CD4-positive, alpha-beta T cell treated with Interleukin-1 beta for 1 hour (primary cell): ENCODE results near the gene ZCCHC24.
A peak's percentile ranks its signal among the peaks of the same experiment; 100 is the strongest.
"Not testable (repeated sequence)": the region's sequence is repeated elsewhere in the genome, so short reads cannot be mapped to it uniquely, and the experiment has no call there.

ENCODE experiments used
- DNase-seq, 2 donors: peaks; one replicate each; pipeline ENCODE4 v3.0.0-alpha.2; 2020 to 2022

The ZCCHC24 gene

DNA sequence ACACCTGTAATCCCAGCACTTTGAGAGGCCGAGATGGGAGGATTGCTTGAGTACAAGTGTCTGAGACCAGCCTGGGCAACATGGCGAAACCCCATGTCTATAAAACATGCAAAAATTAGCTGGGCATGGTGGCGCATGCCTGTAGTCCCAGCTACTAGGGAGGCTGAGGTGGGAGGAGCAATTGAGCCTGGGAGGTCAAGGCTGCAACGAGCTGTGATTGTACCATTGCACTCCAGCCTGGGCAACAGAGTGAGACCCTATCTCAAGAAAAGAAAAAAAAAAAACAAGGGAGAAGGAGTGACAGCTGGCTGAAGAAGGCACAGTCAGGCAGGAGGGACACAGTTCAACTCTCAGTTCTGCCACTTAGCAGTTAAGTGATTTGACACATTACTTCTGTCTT lies 26.4 kb upstream of the ZCCHC24 start:
- DNase-seq, result no peak

DNA sequence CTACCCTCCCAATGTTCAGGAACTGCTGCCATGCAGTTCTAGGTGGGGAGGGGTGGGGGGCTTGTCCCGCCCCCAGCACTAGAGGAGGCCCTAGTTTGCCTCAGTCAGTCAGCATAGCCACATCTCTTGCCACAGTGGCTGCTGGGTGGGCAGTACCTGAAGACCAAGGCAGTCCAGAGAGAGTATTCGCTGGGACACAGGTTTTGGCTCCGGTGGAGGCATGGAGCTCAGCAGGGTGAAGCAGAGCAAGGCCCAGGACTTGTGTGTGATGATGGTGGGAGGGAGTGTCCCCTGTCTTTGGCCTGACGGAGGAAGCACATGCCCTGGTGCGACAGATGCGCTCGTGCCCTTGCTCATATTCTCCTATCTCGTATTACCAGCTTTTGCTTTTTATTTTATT lies 24.7 kb upstream of the ZCCHC24 start:
- DNase-seq, result no peak

DNA sequence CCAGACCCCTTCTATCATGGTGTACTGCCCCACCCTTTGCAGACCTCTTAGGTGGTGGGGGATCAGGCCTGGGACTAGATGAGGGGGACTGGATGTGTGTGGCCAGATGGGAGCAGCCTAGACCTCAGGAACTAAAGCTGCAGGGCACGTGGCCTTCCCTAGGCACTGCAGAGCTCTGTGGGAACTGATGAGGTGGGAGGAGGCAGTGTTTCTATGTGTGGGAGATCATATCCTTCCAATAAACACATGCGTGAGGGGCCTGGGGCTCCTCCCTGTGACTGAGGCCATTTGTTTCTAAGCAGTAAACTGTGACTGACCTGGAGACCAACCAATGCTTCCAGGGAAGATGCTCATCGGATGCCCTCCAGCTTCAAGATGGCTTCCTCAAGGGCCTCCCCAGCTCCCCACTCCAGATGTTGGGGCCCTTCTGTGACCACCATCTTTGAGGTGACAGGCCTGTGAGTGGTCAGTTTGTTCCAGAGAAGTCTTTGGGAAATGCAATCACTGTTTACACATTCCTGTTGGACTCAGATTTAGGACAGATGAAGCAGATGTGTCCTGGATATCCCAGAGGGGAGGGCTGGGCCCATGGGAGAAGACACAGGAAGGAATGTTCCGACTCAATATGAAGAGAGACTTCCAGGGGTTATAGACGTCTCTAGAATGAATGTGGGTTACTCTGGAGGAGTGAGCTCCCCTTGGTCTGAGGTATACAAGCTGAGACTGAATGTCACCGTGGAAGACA lies 23.6 kb upstream of the ZCCHC24 start:
- DNase-seq, result no peak

DNA sequence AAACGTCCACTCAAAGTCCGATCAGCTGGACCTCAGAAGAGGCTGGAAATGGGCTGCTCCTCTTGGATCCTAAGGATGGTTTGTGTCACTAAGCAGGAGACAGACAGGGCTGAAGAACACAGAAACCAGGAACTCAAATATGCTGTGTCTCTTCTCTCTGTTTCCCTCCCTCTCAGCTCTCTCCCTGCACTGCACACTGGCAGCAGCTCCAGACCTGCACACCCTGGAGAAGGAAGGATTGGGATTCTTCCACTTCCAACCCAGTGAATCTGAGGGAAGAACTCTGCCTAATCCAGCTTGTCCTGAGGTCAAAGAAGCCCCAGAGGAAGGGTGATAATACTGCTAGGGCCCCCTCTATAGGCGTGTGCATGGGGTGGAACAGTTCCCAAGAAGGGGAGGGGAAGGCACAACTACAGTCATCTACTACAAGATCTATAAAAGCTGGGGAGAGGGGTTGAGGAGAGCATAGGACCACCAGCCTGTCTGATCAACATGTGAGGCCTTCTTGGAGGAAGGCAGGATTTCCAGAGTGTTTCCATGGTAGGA lies 22.7 kb upstream of the ZCCHC24 start:
- DNase-seq, result no peak

DNA sequence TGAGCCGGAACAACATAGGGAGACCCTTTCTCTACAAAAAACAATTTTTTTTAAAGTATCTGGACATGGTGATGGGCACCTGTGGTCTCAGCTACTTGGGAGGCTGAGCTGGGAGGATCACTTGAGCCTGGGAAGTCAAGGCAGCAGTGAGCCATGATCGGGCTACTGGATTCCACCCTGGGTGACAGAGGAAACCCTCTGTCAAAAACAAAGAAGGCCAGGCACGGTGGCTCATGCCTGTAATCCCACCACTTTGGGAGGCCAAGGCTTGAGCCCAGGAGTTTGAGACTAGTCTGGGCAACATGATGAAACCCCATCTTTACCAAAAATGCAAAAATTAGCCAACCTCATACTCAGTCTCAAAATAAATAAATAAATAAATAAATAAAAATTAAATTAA lies 19.9 kb upstream of the ZCCHC24 start:
- no peak for DNase-seq

DNA sequence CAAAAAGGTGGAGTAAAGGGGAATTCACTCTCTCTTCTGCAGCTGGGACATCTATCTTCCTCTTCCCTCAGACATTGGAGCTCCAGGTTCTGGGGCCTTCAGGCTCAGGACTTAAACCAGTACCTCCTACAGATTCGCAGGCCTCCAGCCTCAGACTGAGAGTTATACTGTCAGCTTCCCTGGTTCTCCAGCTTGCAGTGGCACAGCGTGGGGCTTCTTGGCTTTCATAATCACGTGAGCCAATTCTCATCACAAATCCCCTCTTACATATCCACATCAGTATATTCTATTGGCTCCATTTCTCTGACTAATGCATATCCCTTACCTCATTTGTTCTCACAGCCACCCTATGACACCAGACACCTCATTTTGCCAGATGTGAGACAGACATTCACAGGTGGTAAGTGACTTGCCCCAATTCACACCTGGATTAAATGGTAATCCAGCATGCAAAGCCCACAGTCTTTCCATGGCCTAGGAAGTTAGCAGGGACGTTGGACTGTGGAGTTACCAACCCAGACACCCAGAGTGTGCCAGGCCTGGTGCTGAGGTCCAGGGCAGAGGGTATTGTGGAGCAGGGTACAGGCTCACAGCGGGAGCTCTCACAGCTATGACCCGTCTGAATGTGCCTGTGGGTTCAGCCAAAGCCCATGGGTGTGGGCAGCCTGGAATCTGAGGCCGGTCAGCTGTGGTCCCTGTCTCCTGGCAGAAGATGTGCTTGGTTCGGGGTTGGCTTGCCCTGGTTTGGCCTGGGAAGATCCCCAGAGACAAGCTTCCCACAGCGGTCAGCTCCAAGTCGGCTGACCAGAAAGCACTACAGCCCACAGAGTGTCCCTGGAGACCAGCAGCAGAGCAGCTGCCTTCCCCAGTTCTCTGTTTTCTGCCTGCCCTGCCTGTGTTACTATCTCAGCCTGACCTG lies 18.4 kb upstream of the ZCCHC24 start:
- DNase-seq, result no peak

DNA sequence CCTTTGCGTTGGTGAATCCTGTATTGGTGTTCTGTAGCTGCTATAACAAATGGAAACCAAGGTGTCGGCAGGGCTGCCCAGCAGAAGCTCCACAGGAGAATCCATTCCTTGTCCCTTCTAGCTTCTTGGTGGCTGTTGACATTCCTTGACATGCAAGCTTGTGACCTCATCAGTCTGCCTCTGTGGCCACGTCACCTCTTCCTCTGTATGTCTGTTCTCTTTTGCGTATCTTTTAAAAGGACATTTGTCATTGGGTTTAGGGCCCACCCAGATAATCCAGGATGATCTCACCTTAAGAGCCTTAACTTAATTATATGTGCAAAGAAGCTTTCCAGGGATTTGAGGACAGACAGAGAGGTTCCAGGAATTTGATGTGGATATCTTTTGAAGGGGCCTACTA lies 15.3 kb upstream of the ZCCHC24 start:
- no peak for DNase-seq

DNA sequence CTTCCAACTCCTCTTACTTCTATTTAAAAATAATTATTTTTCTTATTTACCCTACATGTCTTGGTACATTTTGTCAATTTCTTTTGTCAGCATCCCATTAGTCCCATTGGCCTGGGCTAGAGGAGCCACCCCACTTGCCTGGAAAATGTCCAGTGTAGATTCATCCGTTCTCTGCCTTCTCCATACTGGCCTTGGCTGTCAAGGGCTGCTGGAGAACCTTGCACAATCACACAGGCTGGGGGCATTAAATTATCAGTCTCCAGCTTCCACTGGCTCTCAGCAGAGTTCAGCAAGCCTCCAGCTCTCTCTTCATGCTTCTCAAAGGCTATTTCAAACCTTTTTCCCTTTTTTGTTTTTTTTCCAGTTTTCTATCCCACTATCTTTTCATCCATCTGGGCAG lies 13.8 kb upstream of the ZCCHC24 start:
- DNase-seq, result no peak

DNA sequence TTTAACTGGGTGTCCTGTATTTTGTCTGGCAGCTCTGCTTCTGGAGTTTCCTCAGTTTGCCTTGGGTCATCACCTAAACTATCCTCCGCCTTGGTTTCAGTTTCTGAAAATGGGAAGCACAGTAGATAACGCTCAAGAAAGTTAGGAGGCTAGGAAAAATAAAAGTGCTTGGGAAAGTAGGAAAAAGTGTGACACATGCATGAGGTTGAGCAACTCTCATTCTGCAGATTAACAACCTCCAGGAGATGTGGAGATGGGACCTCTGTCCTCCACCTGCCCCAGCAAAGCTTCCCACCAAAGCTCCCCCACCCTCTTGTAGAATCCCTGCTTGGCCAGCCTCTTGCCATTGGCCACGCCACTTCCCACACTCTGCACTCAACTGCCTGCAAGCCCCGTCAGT lies 13.1 kb upstream of the ZCCHC24 start:
- no peak for DNase-seq

DNA sequence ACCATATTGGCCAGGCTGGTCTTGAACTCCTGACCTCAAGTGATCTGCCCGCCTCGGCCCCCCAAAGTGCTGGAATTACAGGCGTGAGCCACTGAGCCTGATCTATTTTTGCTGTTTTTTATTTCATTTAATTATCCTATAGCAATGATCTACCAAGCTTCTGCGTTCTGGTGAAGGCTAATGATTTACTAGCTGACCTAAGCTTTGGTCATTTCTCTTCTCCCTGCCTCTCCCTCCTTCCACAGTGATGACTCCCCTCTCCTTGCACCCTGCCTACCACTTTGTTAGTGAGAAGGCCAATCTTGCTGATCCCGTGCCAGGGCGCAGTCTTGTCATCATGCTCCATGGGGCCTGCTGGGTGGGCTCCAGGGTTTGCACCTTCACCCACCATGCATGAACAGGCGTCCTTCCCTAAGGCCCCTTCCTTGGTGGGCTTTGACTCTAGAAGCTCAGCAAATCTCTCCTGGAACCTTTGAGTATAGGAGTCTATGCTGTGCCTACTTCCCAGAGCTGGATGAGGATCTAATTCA lies 11.9 kb upstream of the ZCCHC24 start:
- no peak for DNase-seq

DNA sequence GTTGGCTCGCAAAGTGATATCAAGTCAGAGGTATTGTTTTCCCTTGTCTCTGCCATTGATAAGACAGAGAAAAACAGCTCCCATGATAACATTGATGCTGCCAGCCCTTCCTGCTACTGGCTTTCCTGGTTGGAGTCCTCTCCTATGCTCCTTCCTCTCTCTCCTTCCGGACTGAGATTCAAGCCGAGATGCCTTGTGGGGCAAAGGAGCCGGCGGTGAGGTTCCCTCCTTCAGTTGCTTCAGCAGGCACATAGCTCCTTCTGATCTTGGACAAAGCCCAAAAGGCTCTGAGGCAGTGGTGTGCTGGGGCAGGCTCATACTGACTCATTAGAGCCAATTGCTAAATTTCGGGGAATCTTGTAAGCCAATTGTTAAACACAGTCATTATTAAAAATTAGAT lies 8.8 kb upstream of the ZCCHC24 start:
- DNase-seq, result no peak

DNA sequence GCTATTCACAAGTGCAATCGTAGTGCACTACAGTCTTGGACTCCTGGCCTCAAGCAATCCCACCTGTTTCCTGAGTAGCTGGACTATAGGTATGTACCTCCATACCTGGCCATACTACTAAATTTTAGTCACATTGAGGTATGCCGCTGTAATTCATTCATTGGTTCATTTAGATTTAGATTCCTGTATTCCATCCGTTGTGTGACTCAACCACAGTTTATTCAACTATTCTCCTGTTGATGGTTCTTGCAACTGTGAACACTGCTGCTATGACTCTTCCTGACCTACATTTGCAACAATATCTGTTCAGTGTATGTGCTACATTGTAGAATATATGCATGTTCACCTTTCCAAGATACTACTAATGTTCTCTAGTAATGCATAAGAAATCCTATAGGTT lies 8.0 kb upstream of the ZCCHC24 start:
- DNase-seq, result no peak

DNA sequence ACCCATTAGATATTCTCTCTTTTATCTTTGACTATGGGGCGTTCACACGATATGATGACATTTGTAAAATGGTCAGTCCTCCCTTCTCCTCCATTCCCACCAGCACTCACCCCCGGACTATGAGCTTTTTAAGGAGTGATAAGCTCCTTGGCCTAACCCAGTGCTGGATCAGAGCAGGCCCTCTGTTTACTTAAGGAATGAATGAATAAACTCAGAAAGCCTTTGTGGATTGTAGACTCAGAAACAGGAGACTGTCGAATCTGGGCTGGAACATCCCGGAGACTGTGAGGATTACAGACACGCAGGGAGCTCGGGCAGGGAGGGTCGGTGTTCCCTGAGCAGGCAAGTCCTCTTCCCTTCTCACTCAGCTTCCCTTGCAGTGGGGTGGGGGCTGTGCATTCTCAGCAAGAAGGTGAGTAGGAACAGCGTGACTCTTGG lies 6.8 kb upstream of the ZCCHC24 start:
- no peak for DNase-seq

DNA sequence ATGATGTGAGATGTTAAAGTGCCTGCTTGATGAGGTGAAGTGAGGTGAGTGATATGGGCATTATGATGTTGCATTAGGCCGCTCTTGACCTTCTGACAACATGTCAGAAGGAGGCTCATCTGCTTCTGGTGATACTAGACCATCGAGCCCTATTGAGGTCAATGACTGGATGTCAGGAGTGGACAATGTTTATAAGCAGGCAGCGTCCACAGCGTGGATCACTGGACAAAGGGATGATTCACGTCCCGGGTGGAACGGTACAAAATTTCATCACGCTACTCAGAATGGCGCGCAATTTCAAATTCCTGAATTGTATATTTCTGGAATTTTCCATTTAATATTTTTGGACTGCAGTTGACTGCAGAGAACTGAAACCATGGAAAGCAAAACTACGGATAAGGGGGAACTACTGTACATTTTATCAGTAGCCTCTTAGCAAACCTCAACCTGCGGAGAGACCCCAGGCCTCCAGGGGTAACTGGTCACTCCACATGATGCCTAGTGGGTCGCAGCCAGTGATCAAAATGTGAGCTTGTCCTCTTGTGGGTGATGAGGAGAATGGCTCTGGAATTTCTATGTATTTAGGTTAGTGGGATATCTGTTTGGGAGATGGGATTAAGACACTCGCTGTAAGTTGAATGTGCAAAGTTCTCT lies 5.7 kb upstream of the ZCCHC24 start:
- DNase-seq, result no peak

DNA sequence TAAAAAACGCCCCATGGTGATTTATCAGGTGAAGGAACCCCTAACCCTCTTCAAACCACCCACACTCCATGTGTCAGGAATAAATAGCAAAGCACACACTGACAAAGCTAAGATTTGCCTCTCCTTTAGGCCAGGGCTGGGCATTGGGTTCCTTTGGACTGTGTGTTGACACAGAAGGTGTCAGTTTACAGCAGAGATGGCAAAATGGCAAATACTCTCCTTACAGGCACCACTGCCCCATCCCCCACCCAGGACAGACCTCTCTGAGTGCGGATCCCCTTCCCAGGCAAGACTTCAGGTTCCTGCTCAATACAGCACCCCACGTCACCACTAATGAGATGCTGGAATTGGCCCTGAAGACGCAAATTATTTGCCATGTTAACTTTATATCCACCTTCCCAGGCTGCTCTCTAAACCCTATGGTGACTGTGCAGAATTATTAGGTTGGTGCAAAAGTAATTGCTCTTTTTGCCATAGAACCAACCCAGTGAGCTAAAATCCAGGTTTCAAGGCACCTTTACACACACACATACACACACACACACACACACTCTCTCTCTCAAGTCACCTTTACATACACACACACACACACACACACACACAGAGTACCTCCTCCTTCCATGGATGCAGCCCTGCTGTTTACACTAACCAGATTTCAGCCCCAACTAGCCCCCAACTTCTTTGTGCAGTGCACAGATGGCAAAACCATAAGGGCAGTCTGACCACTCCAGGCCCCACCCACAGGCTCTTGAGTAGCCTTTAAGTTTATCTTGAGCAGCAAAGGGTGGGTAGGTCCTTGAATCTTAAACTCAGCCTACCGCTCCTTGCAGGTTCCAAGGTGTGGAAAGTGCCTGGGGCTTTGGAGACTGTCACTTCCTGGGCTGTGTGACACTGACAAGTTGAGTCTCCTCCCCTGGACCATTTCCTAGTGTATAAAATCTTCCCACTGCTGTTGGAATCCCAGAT lies 4.0 kb upstream of the ZCCHC24 start:
- no peak for DNase-seq

DNA sequence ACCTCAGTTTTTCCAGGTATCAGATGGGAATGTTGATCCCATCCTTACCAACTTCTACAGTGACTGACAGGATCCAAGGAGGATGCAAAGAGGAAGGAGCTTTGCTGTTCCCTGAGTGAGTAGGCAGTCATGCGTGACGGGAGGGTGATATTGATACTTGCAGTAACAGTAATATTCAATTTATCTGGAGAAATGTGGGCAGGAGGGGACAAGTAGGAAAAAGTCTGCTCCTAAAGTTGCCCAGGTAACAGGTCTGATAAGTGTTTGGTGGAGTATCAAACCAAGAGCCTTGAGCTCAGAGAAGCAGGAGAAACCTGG lies 3.3 kb upstream of the ZCCHC24 start:
- DNase-seq, result no peak

DNA sequence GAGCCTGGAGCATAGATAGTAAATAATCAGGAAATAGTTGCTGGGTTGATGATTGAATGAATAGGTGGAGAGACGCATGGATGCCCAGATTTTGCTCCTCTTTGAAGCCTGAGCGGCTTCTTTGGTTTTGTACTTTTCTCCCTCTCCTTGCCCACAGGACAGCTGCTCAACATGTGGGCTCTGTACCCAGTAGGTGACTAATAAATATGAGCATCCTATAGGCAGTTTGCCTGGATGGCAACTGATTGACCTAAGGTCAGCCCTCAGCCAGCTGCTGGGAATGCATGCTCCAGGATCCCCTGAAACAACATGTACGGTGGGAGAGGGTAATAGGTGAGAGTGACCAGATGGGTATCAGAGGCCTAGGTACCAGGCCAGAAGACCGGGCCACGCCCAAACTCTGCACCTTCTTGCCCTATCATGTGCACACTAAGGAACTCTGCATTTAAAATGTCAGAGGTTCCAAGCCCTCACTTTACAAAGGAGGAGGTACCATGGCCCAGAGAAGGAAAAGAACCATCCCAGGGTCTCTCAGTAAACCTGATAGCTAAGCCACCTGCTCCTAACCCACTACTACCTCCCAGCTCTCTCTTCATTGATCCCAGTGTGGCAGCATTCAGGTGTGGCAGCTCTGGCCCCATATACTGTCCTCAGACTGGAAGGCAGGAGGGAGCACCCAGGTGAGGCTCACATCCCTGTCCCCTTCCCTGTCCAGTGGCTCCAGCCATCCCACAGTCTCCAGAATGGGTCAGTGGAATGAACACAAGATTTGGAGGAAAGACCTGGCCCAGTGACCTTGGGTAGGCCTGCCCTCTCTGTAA lies 2.7 kb upstream of the ZCCHC24 start:
- no peak for DNase-seq

DNA sequence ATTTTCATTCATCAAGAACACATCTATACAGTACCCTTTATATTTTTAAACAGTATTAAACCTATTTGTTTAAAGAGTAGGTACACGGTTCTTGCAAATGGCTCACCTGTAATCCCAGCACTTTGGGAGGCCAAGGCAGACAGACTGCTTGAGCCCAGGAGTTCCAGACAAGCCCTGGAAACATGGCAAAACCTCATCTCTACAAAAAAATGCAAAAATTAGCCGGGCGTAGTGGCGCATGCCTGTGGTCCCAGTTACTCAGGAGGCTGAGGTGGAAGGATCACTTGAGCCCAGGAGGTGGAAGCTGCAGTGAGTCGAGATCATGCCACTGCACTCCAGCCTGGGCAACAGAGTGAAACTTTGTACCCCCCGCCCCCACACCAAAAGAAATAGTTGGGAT lies 1.8 kb upstream of the ZCCHC24 start:
- DNase-seq, result not testable (repeated sequence)

DNA sequence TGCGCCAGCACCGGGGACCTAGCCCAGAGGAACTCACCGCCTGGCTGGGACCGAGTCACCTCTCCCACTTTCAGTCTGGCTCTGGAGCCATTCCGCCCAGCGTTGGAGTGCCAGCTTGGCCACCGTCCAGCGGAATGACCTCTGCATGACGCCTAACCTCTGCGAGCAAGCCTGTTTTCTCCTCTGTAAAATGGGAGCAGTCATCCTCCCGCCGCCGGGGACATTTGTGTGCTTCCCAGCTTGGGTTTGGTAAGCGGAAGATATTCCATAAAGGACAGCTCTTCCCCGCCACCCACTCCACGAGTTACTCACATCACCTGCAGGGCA lies 1.3 kb upstream of the ZCCHC24 start:
- no peak for DNase-seq

DNA sequence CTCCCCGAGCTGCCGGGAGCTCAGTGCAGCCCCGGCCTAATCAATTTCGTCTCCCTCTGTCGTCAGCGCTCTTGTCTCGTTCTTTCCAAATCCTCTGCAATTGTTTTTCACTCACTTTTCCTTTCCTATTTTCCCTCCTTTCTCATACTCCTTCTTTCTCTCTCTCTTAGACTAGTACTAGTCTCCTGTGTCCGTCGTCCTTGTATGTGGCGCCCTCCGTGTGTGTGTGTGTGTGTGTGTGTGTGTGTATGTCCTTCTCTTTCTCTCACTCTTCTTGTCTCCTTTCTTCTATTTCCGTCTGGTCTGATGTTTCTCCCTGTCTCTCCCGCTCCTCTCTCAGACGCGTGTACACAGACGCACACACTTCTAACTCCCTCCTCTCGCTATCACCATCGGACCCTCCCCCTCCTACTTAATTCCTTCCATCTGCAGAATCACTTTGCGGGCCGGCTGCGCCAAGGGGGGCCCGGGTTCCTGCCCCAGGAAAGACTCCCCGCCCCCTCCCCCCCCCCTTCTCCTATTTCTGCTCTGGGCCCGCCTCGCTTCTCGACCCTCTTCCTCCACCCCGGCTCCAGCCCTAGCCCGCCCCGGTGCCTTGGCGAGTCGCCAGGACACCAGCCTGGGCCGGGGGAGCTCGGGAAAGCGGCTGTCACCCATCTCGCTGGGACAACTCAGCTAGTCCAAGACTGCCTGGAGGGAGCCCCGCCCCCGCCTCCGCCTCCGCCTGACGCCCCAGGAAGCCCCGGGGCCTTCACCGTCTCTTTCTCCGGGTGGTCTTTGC lies 743 bp upstream of the ZCCHC24 start:
- peak; percentile 15 to 25 for DNase-seq
